Thoracic aorta (tissue), 2 donors: ENCODE measurements around the gene COL5A3. TPM values are rescaled to one million over a fixed set of nuclear protein-coding genes. Genes with fewer than 3 reads are reported as not detected.

Source experiments
- ATAC-seq: fragments of 150-250 bp; one replicate; pipeline ENCODE4 v1.8.0; 2017; ENCODE audit warnings: low read depth; ENCODE audit not compliant: insufficient number of reproducible peaks, low FRiP score
- DNase-seq: peaks from one replicate; pipeline ENCODE4 v3.0.0-alpha.2; 2020; ENCODE audit warnings: low spot score
- H3K27ac ChIP-seq, 2 donors: fragments of 200-600 bp; sonication (generic); 1 replicate in 1 of 2; 2 replicates in 1 of 2; pipeline ENCODE4 v1.5.1; 2016; ENCODE audit warnings: mild to moderate bottlenecking in 2 of 2, moderate library complexity in 2 of 2
- H3K27me3 ChIP-seq: fragments of 200-600 bp; sonication (generic); replicated peaks from 2 replicates; pipeline ENCODE4 v1.6.0; 2016; ENCODE audit warnings: mild to moderate bottlenecking; ENCODE audit not compliant: insufficient read depth
- H3K36me3 ChIP-seq: fragments of 200-600 bp; sonication (generic); one replicate; pipeline ENCODE4 v1.5.1; 2016
- H3K4me1 ChIP-seq, 2 donors: fragments of 200-600 bp; sonication (generic); 1 replicate in 1 of 2; 2 replicates in 1 of 2; pipeline versions ENCODE4 v1.5.1 to v1.6.0; 2016; ENCODE audit warnings: low read depth in 2 of 2, mild to moderate bottlenecking in 1 of 2; ENCODE audit not compliant: control insufficient read depth in 1 of 2
- H3K4me3 ChIP-seq: fragments of 200-600 bp; sonication (generic); 2 replicates; pipeline ENCODE4 v1.5.1; 2016; ENCODE audit warnings: mild to moderate bottlenecking
- H3K9me3 ChIP-seq: fragments of 200-600 bp; sonication (generic); 2 replicates; pipeline ENCODE4 v1.5.1; 2016
- CTCF ChIP-seq: fragments of 200-600 bp; sonication (generic); IDR thresholded peaks from one replicate; pipeline ENCODE4 v1.5.1; 2019; ENCODE audit warnings: antibody characterized with exemption
- total RNA-seq, 2 donors: library from RNA; depleted of rRNA; stranded (reverse); fragments of >200 nt; gene quantifications; one replicate each; pipeline versions ENCODE4 v1.1.0 to v1.2.3, GENCODE V29; 2016

COL5A3 gene
- total RNA-seq, 2 donors from 2014 or later, result 11.1 to 14.3 TPM

- H3K4me3 ChIP-seq, result no peak overlapping the region
- H3K4me1 ChIP-seq, result no peaks in the 10 kb centered on the region
- no peaks in the 10 kb centered on the region for H3K36me3 ChIP-seq
- H3K27ac ChIP-seq, result no peak overlapping the region
- no peak for ATAC-seq
- DNase-seq, result no peak
- H3K9me3 ChIP-seq, result no peaks in the 10 kb centered on the region
- H3K27me3 ChIP-seq, result no peaks in the 10 kb centered on the region
- TF ChIP-seq CTCF, result no peak
These were observed 38.2 kb downstream of the COL5A3 start for GRCh38 chr19:9972103-9972502.

GRCh38 chr19:9971166-9971897 is 39.0 kb downstream of the COL5A3 start:
- no peak for TF ChIP-seq CTCF
- DNase-seq, result no peak
- Histone ChIP-seq H3K4me3 (no peak overlapping the region), H3K36me3 (no peaks in the 10 kb centered on the region), H3K27me3 (no peaks in the 10 kb centered on the region), H3K27ac (no peak overlapping the region), H3K4me1 (no peaks in the 10 kb centered on the region), H3K9me3 (no peaks in the 10 kb centered on the region)
- ATAC-seq, result no peak

- no peak for DNase-seq
- H3K27ac ChIP-seq, result no peak overlapping the region
- no peak for ATAC-seq
- TF ChIP-seq CTCF, result no peak
- no peaks in the 10 kb centered on the region for H3K36me3 ChIP-seq
- no peak overlapping the region for H3K4me3 ChIP-seq
- no peaks in the 10 kb centered on the region for H3K27me3 ChIP-seq
- no peaks in the 10 kb centered on the region for H3K4me1 ChIP-seq
- H3K9me3 ChIP-seq, result no peaks in the 10 kb centered on the region
These were observed 39.8 kb downstream of the COL5A3 start for GRCh38 chr19:9970481-9970880.

- H3K4me1 ChIP-seq, result no peaks in the 10 kb centered on the region
- H3K9me3 ChIP-seq, result no peaks in the 10 kb centered on the region
- no peaks in the 10 kb centered on the region for H3K27me3 ChIP-seq
These were observed 40.7 kb downstream of the COL5A3 start for GRCh38 chr19:9969688-9969975.

More at GRCh38 chr19:9969688-9969975, 40.7 kb downstream of the COL5A3 start:
- Histone ChIP-seq H3K36me3 (no peaks in the 10 kb centered on the region), H3K4me3 (no peak overlapping the region), H3K27ac (no peak overlapping the region)
- no peak for DNase-seq
- TF ChIP-seq CTCF, result no peak
- no peak for ATAC-seq
